Fibroblast of the conjunctiva (primary cell): ENCODE results near the gene OTUD7B.
"Not testable (repeated sequence)": the region's sequence is repeated elsewhere in the genome, so short reads cannot be mapped to it uniquely, and the experiment has no call there.

ENCODE experiments used
- DNase-seq: peaks from one replicate; pipeline ENCODE4 v3.0.0-alpha.2; 2010; ENCODE audit warnings: low read depth

OTUD7B gene

GRCh38 chr1:150010393-150011115 lies at the start of gene OTUD7B:
TSS of gene OTUD7B (minus strand) at chr1:150010726. CDS start at chr1:149977510, 33,216 bp downstream.
- DNase-seq = peak; percentile 73

- no peak for DNase-seq
Observed at GRCh38 chr1:150060260-150060659, 49.7 kb upstream of the OTUD7B start.

- no peak for DNase-seq
Observed at GRCh38 chr1:150056407-150056806, 45.9 kb upstream of the OTUD7B start.

GRCh38 chr1:150055507-150055906 lies 45.0 kb upstream of the OTUD7B start:
- not testable (repeated sequence) for DNase-seq

GRCh38 chr1:150053926-150054325 lies 43.4 kb upstream of the OTUD7B start:
- no peak for DNase-seq

- not testable (repeated sequence) for DNase-seq
Observed at GRCh38 chr1:150051905-150052412, 41.4 kb upstream of the OTUD7B start.

- no peak for DNase-seq
Observed at GRCh38 chr1:150051089-150051373, 40.5 kb upstream of the OTUD7B start.

- no peak for DNase-seq
Observed at GRCh38 chr1:150049926-150050325, 39.4 kb upstream of the OTUD7B start.

- DNase-seq = no peak
Observed at GRCh38 chr1:150034336-150034735, 23.8 kb upstream of the OTUD7B start.

GRCh38 chr1:150028322-150028721 lies 17.8 kb upstream of the OTUD7B start:
- DNase-seq = no peak

GRCh38 chr1:150024156-150024555 lies 13.6 kb upstream of the OTUD7B start:
- DNase-seq = no peak

- no peak for DNase-seq
Observed at GRCh38 chr1:150022357-150022756, 11.8 kb upstream of the OTUD7B start.

GRCh38 chr1:150021191-150021694 lies 10.7 kb upstream of the OTUD7B start:
- no peak for DNase-seq

- no peak for DNase-seq
Observed at GRCh38 chr1:150020711-150021110, 10.2 kb upstream of the OTUD7B start.

GRCh38 chr1:150018165-150018564 lies 7.6 kb upstream of the OTUD7B start:
- no peak for DNase-seq

- no peak for DNase-seq
Observed at GRCh38 chr1:150017206-150017750, 6.8 kb upstream of the OTUD7B start.

- DNase-seq = no peak
Observed at GRCh38 chr1:150015651-150016131, 5.2 kb upstream of the OTUD7B start.

GRCh38 chr1:150012611-150013010 lies 2.1 kb upstream of the OTUD7B start:
- DNase-seq = no peak

- peak; percentile 47 for DNase-seq
Observed at GRCh38 chr1:150009604-150010392, 728 bp downstream of the OTUD7B start.

- DNase-seq = no peak
Observed at GRCh38 chr1:150008699-150009098, 1.8 kb downstream of the OTUD7B start.

- DNase-seq = no peak
Observed at GRCh38 chr1:150006881-150007421, 3.6 kb downstream of the OTUD7B start.

GRCh38 chr1:150005606-150006005 lies 4.9 kb downstream of the OTUD7B start:
- DNase-seq = no peak
